ENCODE results near the gene FAM53B.
"Not testable (repeated sequence)": the region's sequence is repeated elsewhere in the genome, so short reads cannot be mapped to it uniquely, and the experiment has no call there.

GRCh38 chr10:124746447-124746846, 2.3 kb upstream of the FAM53B start:
- not testable (repeated sequence) for TF ChIP-seq CTCF (conservative IDR thresholded peaks at IDR 0.05; ENCODE audit: low read depth, low read length); EZH2 (IDR thresholded peaks at IDR 0.05; ENCODE audit: borderline replicate concordance, low read depth, low read length, poor library complexity, severe bottlenecking)

Data from A673 (cell line).